Urinary bladder (tissue), 4 donors: ENCODE results near the gene GDF15. TPM values are rescaled to one million over a fixed set of nuclear protein-coding genes. Genes with fewer than 3 reads are reported as not detected.

Experiments used
- DNase-seq: peaks from one replicate; pipeline ENCODE4 v3.0.0-alpha.2; 2015; ENCODE audit errors: extremely low spot score
- H3K27ac ChIP-seq: one replicate; pipeline ENCODE4 v1.5.1; 2013; ENCODE audit warnings: low read depth, mild to moderate bottlenecking, moderate library complexity
- H3K36me3 ChIP-seq: one replicate; pipeline ENCODE4 v1.6.1; 2013; ENCODE audit warnings: mild to moderate bottlenecking, moderate library complexity; ENCODE audit not compliant: insufficient read depth
- H3K4me1 ChIP-seq: one replicate; pipeline ENCODE4 v1.6.1; 2013; ENCODE audit warnings: mild to moderate bottlenecking, moderate library complexity; ENCODE audit not compliant: insufficient read depth
- H3K4me3 ChIP-seq: one replicate; pipeline ENCODE4 v1.5.1; 2013; ENCODE audit warnings: low read depth, low read length
- WGBS: extraction: QIAGEN DNeasy Blood & Tissue Kit; methylation state at CpG from one replicate; pipeline ENCODE4 v1.1.7; 2013; 5-methylcytosine and 5-hydroxymethylcytosine counted together
- polyA plus RNA-seq: library from polyadenylated mRNA; stranded (reverse); fragments of 200-250 nt; gene quantifications from one replicate; pipeline ENCODE4 v1.2.3, GENCODE V29; 2013
- total RNA-seq: library from RNA; depleted of rRNA; stranded (reverse); fragments of >200 nt; gene quantifications from one replicate; pipeline ENCODE4 v1.2.3, GENCODE V29; 2014
- donor health status: healthy with polysubstance abuse.
- donor health status: healthy.

The GDF15 gene
- total and polyA plus RNA-seq, 2 donors, result 12.5 to 58.2 TPM

- peaks cover 1% of the 10 kb centered on the region for H3K4me1 ChIP-seq
- no peak overlapping the region for H3K27ac ChIP-seq
- 82% methylated on average over 21 of the region's 21 CpGs for WGBS
These were observed 44.6 kb downstream of the GDF15 start for GRCh38 chr19:18430417-18431144.

DNA sequence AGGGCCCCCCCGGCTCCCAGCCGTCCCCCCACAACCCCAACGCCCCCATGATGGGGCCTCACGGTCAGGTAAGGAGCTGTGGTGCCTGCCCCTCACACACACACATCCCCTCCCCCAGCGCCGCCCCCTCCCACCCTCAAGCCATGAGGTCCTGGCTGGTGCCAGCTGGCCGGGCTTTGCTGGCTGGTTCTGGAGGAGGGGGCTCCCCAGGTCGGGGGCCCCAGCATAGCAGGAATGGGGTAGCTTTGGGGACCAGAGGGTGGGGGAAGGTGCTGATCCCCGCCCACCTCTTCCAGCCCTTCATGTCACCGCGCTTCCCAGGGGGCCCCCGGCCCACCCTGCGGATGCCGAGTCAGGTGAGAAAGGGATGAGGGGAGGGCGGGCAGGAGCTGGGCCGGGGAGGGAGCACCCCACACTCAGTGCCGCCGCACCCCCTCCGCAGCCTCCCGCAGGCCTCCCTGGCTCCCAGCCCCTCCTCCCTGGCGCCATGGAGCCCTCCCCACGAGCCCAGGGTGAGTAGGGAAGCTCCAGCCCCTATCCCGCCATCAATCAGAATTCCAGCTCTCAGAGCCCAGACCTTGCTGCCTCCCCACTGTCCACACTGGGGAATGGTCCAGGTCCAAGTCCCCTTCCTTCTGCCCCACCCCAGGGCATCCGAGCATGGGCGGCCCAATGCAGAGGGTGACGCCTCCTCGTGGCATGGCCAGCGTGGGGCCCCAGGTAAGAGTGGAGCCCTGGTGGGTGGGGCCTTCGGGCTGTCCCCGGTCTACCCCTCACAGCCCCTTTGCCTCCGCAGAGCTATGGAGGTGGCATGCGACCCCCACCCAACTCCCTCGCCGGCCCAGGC lies 45.6 kb downstream of the GDF15 start:
- Histone ChIP-seq H3K27ac (no peak overlapping the region), H3K4me1 (peaks cover 1% of the 10 kb centered on the region)
- 74% methylated on average over 34 of the region's 34 CpGs for WGBS

More at GRCh38 chr19:18430417-18431144, 44.6 kb downstream of the GDF15 start:
- no peak overlapping the region for H3K4me3 ChIP-seq
- DNase-seq, result no peak
- H3K36me3 ChIP-seq, result no peaks in the 10 kb centered on the region

DNA sequence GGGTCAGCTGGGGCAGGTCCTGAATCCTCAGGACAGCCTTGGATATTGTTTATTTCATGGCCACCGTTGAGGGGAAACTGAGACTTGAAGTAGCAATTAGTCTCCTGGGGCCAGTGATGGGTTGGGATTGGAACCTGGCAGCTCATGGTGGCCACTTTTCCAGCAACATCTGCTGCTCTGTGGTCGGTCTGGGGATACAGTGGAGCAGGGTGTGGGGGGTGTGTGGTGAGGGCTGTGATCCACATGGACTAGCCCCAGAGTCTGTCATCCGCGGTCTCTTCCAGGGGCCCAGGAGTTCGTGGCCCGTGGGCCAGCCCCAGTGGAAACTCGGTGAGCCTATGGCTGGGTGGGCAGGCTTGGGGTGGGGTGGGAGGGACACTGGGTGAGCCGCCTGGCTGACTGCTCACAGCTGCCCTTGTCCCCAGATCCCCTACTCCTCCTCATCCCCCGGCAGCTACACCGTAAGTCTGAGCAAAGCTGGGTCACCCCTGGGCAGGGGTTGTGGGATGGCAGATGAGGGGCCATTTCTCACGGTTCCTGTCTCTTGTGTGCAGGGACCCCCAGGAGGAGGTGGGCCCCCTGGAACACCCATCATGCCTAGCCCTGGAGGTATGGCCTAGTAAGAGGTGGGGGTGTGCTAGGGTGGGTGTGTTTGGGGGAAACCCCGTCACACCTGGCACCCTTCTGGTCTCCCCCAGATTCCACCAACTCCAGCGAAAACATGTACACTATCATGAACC lies 46.5 kb downstream of the GDF15 start:
- Histone ChIP-seq H3K27ac (no peak overlapping the region), H3K4me1 (peaks cover 1% of the 10 kb centered on the region), H3K36me3 (no peaks in the 10 kb centered on the region), H3K4me3 (peak overlapping the region; percentile 63)
- DNase-seq, result no peak
- WGBS, result 60% methylated on average over 13 of the region's 13 CpGs

More for the DNA sequence above, 45.6 kb downstream of the GDF15 start:
- no peak for DNase-seq
- Histone ChIP-seq H3K4me3 (no peak overlapping the region), H3K36me3 (no peaks in the 10 kb centered on the region)

- peaks cover 1% of the 10 kb centered on the region for H3K4me1 ChIP-seq
These were observed 47.2 kb downstream of the GDF15 start for GRCh38 chr19:18433015-18433691.

GRCh38 chr19:18433735-18434398 lies 47.9 kb downstream of the GDF15 start:
- WGBS, result 15% methylated on average over 60 of the region's 60 CpGs
- H3K27ac ChIP-seq, result no peak overlapping the region

More at GRCh38 chr19:18433015-18433691, 47.2 kb downstream of the GDF15 start:
- Histone ChIP-seq H3K27ac (peak overlapping the region; percentile 39), H3K4me3 (peak overlapping the region; percentile 63), H3K36me3 (no peaks in the 10 kb centered on the region)
- no peak for DNase-seq
- WGBS, result 15% methylated on average over 57 of the region's 59 CpGs

GRCh38 chr19:18434411-18435175 lies 48.6 kb downstream of the GDF15 start:
- no peak overlapping the region for H3K4me3 ChIP-seq
- H3K4me1 ChIP-seq, result no peaks in the 10 kb centered on the region
- no peak for DNase-seq
- 85% methylated on average over 21 of the region's 21 CpGs for WGBS
- H3K36me3 ChIP-seq, result no peaks in the 10 kb centered on the region
- no peak overlapping the region for H3K27ac ChIP-seq

More at GRCh38 chr19:18433735-18434398, 47.9 kb downstream of the GDF15 start:
- DNase-seq, result no peak
- H3K36me3 ChIP-seq, result no peaks in the 10 kb centered on the region
- peak overlapping the region; percentile 63 for H3K4me3 ChIP-seq
- H3K4me1 ChIP-seq, result peaks cover 1% of the 10 kb centered on the region

DNA sequence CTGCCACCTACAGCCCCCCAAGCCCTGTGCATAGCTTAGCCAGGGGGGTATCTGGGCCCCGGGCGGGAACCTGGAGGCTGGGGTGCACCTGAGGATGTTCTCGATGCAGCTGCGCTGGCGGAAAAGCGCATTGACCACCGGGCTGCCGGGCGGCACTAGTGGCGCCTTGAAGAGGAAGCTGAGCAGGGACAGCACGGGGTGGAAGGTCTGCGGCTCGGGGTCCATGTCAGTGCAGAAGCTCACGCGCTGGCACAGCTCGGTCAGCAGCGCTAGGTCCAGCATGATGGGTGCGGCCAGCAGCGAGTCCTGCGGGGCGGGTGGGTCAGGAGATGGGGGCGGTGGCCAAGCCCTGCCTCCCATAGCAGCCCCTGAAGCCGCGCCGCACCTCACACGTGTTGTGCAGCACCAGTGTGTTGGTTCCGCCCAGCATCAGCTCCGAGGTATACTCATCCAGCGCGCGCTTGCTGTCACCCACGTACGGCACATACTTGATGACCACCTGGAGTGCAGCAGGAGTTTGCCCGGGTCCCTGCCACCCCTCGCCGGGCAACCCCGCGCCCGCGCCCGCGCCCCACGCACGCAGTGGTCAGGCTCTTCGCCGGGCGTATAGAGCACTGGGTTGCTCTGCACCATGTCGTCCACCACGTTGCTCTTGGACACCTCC lies 49.4 kb downstream of the GDF15 start:
- DNase-seq, result no peak
- WGBS, result 95% methylated on average over 49 of the region's 49 CpGs
- no peaks in the 10 kb centered on the region for H3K4me1 ChIP-seq
- H3K4me3 ChIP-seq, result no peak overlapping the region
- no peaks in the 10 kb centered on the region for H3K36me3 ChIP-seq
- H3K27ac ChIP-seq, result no peak overlapping the region

DNA sequence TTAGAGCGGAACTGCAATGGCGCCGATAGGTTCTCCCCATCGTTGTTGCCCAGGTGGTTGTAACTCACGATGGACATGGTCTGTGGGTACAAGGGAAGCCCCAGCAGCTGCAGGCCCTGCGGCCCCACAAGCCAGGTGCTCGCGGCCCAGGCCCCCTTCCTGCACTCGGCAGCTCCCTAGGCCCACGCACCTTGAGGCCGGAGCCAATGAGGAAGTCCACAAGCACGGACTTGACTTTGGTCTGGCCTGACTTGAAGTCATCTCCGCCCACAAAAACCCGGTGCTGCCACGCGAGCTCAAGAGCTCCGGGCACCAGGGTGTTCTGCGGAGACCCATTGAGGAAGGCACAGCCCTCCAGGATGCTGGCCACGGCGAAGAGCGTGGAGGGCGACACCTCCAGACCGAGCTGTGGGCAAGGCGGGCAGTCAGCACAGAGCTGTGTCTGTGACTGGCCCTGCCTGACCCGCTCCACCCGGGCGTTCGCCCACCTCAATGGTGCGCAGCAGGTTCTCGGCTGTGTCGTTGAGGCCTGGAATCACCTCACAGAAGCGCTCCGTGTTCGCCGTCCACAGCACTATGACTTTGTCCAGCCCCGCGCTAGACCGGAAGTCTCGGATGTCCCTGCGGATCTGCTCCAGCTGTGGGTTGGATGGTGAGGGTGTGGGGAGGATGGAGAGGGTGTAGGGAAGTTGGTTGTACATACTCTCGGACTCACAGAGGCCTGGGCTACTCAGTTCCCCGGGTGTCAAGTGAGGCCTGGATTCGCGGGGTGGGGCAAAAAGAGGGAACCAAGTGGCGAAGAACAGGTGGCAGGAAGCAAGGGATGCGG lies 50.1 kb downstream of the GDF15 start:
- DNase-seq, result no peak
- H3K4me3 ChIP-seq, result no peak overlapping the region
- H3K36me3 ChIP-seq, result no peaks in the 10 kb centered on the region
- 83% methylated on average over 46 of the region's 46 CpGs for WGBS
- H3K27ac ChIP-seq, result no peak overlapping the region
- no peaks in the 10 kb centered on the region for H3K4me1 ChIP-seq

DNA sequence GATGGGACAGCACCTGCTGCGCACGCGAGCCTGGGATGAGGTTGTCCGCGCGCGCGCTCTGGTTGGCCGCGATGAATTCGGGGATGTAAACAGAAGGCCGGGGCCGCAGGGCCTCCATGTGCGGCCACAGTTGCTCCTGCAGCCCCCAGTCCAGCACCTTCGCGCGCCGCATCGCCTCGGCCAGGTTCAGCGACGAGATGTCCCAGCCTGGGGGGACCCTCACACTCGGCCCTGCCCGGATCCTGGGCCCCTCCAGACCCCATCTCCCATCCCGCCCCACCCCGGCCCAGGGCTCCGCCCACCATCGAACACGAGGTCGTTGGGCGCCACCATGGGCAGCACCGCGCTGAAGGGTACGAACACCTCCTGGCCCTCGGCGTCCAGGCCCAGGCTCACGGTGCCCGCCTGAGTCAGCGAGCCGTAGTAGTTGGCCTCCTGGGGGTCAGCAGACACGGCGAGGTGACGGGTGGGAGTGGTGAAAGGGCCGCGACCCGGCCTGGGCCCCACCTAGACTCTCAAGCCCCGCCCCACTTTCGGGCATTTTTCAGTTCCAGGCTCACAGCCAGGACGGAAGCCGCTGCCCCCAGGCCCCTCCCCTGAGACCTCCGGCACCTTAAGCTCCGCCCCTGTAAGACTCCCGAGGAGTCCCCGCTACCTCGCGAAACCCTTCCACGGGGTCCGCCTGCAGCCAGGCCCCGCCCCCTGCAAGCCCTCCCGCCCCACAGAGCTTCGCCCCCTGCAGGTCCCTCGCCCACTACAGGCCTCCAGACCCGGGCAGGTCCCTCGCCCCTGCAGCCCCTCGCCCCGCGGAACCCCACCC lies 50.9 kb downstream of the GDF15 start:
- H3K4me1 ChIP-seq, result no peaks in the 10 kb centered on the region
- no peaks in the 10 kb centered on the region for H3K36me3 ChIP-seq
- no peak overlapping the region for H3K27ac ChIP-seq
- 23% methylated on average over 67 of the region's 67 CpGs for WGBS
- DNase-seq, result peak; percentile 76
- H3K4me3 ChIP-seq, result peak overlapping the region; percentile 60

- under 1% methylated on average over 99 of the region's 99 CpGs for WGBS
These were observed 51.8 kb downstream of the GDF15 start, which contains the start of gene ISYNA1 for GRCh38 chr19:18437491-18438330. Gene ISYNA1, minus strand, starts transcription at chr19:18438133. Its CDS starts 154 bp downstream, at chr19:18437979.

More at GRCh38 chr19:18437491-18438330, 51.8 kb downstream of the GDF15 start, which contains the start of gene ISYNA1:
- H3K4me3 ChIP-seq, result peak within 1 kb of the TSS; percentile 60
- peak within 1 kb of the TSS; percentile 72 for H3K27ac ChIP-seq
- H3K4me1 ChIP-seq, result no peaks in the 10 kb centered on the region
- no peak for DNase-seq
- H3K36me3 ChIP-seq, result no peaks in the 10 kb centered on the region
